NT2/D1 (cell line): ENCODE results near the gene CCNQ.

ENCODE experiments used
- DNase-seq: peaks from one replicate; pipeline ENCODE4 v3.0.0-alpha.2; 2011; ENCODE audit warnings: low read depth, low spot score
- H3K27me3 ChIP-seq: 2 replicates; pipeline ENCODE4 v1.6.0; 2011; ENCODE audit warnings: mild to moderate bottlenecking; ENCODE audit not compliant: insufficient read length, insufficient read depth
- H3K36me3 ChIP-seq: 2 replicates; pipeline ENCODE4 v1.6.1; 2011; ENCODE audit warnings: mild to moderate bottlenecking, low read length, mixed read lengths; ENCODE audit not compliant: insufficient read depth, insufficient read length
- H3K4me1 ChIP-seq: 2 replicates; pipeline ENCODE4 v1.5.1; 2011; ENCODE audit not compliant: insufficient read depth, insufficient read length
- H3K4me3 ChIP-seq: 2 replicates; pipeline ENCODE4 v1.5.1; 2011; ENCODE audit warnings: low read depth; ENCODE audit not compliant: insufficient read length
- H3K9ac ChIP-seq: 2 replicates; pipeline ENCODE4 v1.6.0; 2011; ENCODE audit warnings: low read depth; ENCODE audit not compliant: insufficient read length
- H3K9me3 ChIP-seq: 2 replicates; pipeline ENCODE4 v1.5.1; 2011; ENCODE audit warnings: mild to moderate bottlenecking, low read length; ENCODE audit not compliant: insufficient read depth
- SUZ12 ChIP-seq: IDR thresholded peaks from 2 replicates; pipeline ENCODE4 v1.6.1; 2011; ENCODE audit not compliant: insufficient read length, insufficient read depth; ENCODE audit errors: extremely low read depth
- YY1 ChIP-seq: IDR thresholded peaks from 2 replicates; pipeline ENCODE4 v1.6.1; 2011; ENCODE audit not compliant: insufficient read length, insufficient read depth
- ZNF274 ChIP-seq: IDR thresholded peaks from 2 replicates; pipeline ENCODE4 v1.6.1; 2011; ENCODE audit warnings: mild to moderate bottlenecking, low read depth, low read length

The CCNQ gene

DNA sequence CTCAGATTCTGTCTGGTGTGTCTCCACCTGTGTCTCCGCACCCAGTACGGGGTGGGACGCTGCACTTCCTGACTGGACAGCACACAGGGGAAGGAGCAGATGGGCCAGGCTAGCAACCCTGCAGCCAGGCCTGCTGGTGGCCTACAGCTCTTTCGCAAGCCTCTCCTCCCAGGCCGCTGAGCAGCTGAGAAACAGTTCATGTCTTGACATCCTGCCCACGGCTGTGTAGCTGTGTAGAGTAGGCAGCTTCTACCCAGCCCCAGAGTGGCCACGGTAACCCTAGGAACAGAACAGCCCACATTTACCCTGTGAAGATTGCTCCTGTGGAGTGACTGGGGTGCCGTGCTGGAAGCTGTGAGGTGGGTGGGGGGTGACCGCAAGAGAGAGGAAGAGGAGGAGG is 38.9 kb downstream of the CCNQ start:
- no peak for DNase-seq
- no peaks in the 10 kb centered on the region for H3K4me1 ChIP-seq
- no peaks in the 10 kb centered on the region for H3K36me3 ChIP-seq
- TF ChIP-seq ZNF274, result no peak
- no peak for TF ChIP-seq SUZ12
- no peak for TF ChIP-seq YY1
- no peaks in the 10 kb centered on the region for H3K9me3 ChIP-seq
- H3K27me3 ChIP-seq, result no peaks in the 10 kb centered on the region
- H3K9ac ChIP-seq, result no peak overlapping the region
- no peak overlapping the region for H3K4me3 ChIP-seq

DNA sequence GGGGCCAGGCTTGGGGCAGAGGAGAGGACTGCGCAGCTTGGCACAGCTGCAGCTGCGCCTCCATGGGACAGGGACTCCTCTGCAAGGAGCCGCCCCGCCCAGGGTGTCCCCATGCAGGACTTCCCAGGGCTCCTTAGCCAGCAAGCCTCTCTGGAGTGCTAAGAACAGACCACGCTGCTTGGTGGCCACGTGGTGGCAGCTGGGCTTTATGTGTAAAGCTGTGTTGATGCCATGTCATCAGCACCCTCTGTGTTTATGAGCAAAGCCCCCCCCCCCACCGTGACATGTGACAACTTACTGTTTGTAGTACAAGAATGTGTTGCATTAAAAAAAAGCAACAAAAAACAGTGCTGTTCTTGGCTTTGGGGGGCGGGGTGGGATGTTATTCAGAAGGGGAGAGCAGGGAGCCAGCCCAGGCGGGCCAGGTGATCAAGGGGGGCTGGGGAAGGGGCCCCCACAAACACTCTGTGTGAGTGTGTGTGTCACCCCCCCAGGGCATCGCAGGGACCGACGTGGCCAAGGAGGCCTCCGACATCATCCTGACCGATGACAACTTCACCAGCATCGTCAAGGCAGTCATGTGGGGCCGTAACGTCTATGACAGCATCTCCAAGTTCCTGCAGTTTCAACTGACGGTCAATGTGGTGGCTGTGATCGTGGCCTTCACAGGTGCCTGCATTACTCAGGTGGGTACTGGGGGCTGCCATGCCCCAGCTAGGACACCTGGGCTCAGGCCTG is 41.2 kb downstream of the CCNQ start:
- no peaks in the 10 kb centered on the region for H3K9me3 ChIP-seq
- no peaks in the 10 kb centered on the region for H3K27me3 ChIP-seq
- H3K4me3 ChIP-seq, result no peak overlapping the region
- DNase-seq, result no peak
- no peaks in the 10 kb centered on the region for H3K4me1 ChIP-seq
- no peak for TF ChIP-seq SUZ12
- TF ChIP-seq ZNF274, result no peak
- no peak for TF ChIP-seq YY1
- H3K36me3 ChIP-seq, result no peaks in the 10 kb centered on the region
- no peak overlapping the region for H3K9ac ChIP-seq

DNA sequence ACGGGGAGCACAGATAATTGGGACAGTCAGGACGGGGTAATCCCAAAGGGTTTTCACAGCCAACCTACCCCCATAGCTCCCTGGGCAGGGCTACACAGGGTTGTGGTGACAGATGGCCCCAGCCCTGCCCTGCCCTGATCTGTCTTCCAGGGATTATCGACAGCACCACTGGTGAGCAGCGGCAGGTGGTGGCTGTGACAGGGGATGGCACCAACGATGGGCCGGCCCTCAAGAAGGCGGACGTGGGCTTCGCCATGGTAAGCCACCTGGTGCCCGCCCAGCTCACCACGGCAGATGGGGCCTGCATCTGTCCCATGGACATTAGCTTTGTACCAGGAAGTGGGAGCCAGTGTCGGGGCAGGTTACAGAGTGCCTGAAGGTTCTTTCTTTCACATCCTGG is 42.2 kb downstream of the CCNQ start:
- Histone ChIP-seq H3K4me3 (no peak overlapping the region), H3K9ac (no peak overlapping the region), H3K36me3 (no peaks in the 10 kb centered on the region), H3K27me3 (no peaks in the 10 kb centered on the region), H3K4me1 (no peaks in the 10 kb centered on the region), H3K9me3 (no peaks in the 10 kb centered on the region)
- TF ChIP-seq SUZ12 (no peak), ZNF274 (no peak), YY1 (no peak)
- no peak for DNase-seq

DNA sequence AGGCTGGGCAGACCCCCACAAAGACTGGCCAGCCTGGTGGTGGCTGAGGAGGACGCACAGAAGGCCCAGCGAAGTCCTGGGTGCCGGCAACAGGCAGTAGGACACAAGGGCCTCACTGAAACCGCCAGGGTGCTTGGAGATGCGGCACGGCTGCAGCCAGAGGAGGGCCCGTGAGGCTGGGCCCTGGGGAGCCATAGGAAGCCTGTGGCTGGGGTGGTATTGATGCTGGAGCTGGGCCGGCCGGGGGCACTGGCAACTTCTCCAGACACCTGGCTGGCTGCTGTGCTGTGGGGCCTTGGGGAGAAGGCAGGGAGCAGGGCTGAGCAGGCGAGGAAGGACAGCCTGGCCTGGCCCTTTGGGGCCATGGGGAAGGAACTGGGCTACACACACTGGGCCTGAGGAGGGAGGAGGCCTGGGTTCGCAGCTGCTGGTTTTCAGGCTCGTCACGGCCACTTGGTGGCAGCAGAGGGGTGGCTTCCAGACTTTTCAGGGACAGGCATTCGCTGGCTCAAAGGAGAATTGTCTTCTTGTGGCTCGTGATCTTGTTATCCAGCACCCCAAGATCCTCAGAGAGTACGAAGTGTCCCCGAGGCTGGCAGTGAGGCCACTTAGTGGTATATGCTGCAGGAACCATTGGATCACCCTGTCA is 44.3 kb downstream of the CCNQ start:
- Histone ChIP-seq H3K36me3 (no peaks in the 10 kb centered on the region), H3K9me3 (no peaks in the 10 kb centered on the region)

DNA sequence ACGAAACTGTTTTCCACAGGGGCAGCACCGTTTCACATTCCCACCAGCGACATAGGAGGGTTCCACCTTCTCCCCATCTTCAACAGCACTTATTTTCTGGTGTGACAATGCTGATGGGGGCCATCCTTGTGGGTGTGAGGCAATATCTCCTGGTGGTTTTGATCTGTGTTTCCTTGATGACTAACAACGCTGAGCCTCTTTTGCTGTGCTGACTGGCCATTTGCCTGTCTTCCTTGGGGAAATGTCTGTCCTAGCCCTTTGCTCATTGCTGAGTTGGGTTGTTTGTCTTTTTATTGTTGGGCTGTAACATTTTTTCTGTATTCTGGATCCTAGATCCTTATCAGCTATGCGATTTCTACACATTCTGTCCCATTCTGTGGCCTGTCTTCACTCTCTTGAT is 47.8 kb downstream of the CCNQ start:
- Histone ChIP-seq H3K4me1 (no peaks in the 10 kb centered on the region), H3K9ac (no peak overlapping the region), H3K4me3 (no peak overlapping the region), H3K36me3 (no peaks in the 10 kb centered on the region), H3K9me3 (no peaks in the 10 kb centered on the region), H3K27me3 (no peaks in the 10 kb centered on the region)
- TF ChIP-seq ZNF274, result no peak
- TF ChIP-seq YY1, result no peak
- no peak for TF ChIP-seq SUZ12
- no peak for DNase-seq

More for the DNA sequence above, 44.3 kb downstream of the CCNQ start:
- no peaks in the 10 kb centered on the region for H3K27me3 ChIP-seq
- TF ChIP-seq SUZ12 (no peak), ZNF274 (no peak), YY1 (no peak)
- DNase-seq, result no peak
- H3K4me1 ChIP-seq, result no peaks in the 10 kb centered on the region
- no peak overlapping the region for H3K4me3 ChIP-seq
- H3K9ac ChIP-seq, result no peak overlapping the region

DNA sequence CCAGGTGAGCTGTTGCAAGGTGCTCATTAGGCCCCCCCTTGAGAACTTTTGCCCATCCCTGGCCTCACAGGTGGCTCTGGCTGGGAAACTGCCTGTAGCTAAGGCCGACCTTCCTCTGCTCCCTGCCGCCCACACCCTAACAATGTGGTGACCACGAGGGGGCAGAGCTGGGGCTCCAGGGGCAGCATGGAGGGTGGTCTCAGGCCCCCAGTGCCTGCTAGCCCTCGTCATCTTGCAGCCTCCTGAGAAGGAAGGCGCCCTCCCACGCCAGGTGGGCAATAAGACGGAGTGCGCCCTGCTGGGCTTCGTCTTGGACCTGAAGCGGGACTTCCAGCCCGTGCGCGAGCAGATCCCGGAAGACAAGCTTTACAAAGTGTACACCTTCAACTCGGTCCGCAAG is 49.1 kb downstream of the CCNQ start:
- TF ChIP-seq YY1, result no peak
- TF ChIP-seq ZNF274, result no peak
- no peak for TF ChIP-seq SUZ12
- H3K4me1 ChIP-seq, result no peaks in the 10 kb centered on the region
- no peak for DNase-seq
- H3K9me3 ChIP-seq, result no peaks in the 10 kb centered on the region
- H3K9ac ChIP-seq, result no peak overlapping the region
- H3K4me3 ChIP-seq, result no peak overlapping the region
- H3K36me3 ChIP-seq, result no peaks in the 10 kb centered on the region
- no peaks in the 10 kb centered on the region for H3K27me3 ChIP-seq

DNA sequence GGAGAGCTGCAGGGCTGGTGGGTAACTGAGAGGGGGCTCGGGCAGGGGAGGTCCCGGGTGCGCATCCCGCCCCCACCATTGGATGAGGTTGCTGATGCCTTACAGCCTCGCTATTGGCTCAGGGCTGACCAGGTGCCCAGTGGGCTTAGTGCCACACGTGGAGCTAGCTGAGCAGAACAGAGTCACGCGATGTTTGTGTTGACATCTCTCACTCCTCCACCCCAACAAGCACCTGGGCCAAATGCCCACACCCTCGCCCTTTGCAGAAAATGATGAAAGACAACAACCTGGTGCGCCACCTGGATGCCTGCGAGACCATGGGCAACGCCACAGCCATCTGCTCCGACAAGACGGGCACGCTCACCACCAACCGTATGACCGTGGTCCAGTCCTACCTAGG is 49.7 kb downstream of the CCNQ start:
- TF ChIP-seq YY1, result no peak
- no peak for TF ChIP-seq ZNF274
- no peak for TF ChIP-seq SUZ12
- no peak for DNase-seq
- Histone ChIP-seq H3K27me3 (no peaks in the 10 kb centered on the region), H3K9ac (no peak overlapping the region), H3K4me3 (no peak overlapping the region), H3K9me3 (no peaks in the 10 kb centered on the region), H3K4me1 (no peaks in the 10 kb centered on the region), H3K36me3 (no peaks in the 10 kb centered on the region)
